Prostate gland (tissue), 1 donor: ENCODE data around the gene NMUR2.

Experiments
- POLR2A ChIP-seq: fragments of 450-650 bp; IDR thresholded peaks from one replicate; pipeline ENCODE4 v1.6.1; 2016; ENCODE audit warnings: antibody characterized with exemption, mild to moderate bottlenecking
- POLR2AphosphoS5 ChIP-seq: sonication (generic); formaldehyde crosslinking; IDR thresholded peaks from one replicate; pipeline ENCODE4 v1.6.1; 2017; ENCODE audit warnings: antibody characterized with exemption

- TF ChIP-seq POLR2AphosphoS5 (no peak), POLR2A (no peak)
Observed at GRCh38 chr5:152388610-152389009, 16.5 kb downstream of the NMUR2 start.
